ENCODE data around the gene ADSS2.

Gene ADSS2

DNA sequence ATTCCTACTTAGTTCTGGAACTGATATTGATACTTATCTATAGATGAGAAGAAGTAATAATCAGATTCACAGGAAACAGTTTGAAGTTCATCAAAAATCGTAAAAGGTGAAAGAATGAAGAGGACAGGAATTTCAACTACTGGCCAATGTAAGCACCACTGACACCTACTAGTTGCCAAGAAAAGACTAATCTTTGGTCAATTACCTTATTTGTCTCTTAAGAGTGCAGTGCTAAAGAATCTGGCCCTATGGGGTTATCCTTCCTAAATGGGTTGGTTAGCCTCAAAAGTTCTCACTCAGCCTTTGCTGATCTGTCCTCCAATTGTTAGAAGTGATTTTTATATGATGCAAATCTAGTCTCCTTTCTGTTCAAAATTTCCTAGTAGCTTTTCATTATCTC lies 29.5 kb downstream of the ADSS2 start:
- POLR2A ChIA-PET, result no interaction called here
- CTCF ChIA-PET, result interaction anchor here (1.5 kb wide), 1 partner anchor 123 kb away, joined by 3 read pairs; no protein-coding TSS in a partner anchor
- no peak for DNase-seq (ENCODE audit: extremely low spot score)
- no peak for TF ChIP-seq CTCF (IDR thresholded peaks at IDR 0.05; ENCODE audit: control extremely low read depth, extremely low read depth, low read depth, missing control alignments)

GRCh38 chr1:244419024-244419423 lies 32.7 kb downstream of the ADSS2 start:
- DNase-seq (ENCODE audit: extremely low spot score), result no peak
- CTCF ChIA-PET, result interaction anchor here (1.4 to 2.2 kb wide), 2 partner anchors 11 to 27 kb away, joined by 3 to 9 read pairs; no protein-coding TSS in a partner anchor
- POLR2A ChIA-PET, result no interaction called here
- no peak for TF ChIP-seq CTCF (IDR thresholded peaks at IDR 0.05; ENCODE audit: control extremely low read depth, extremely low read depth, low read depth, missing control alignments)

DNA sequence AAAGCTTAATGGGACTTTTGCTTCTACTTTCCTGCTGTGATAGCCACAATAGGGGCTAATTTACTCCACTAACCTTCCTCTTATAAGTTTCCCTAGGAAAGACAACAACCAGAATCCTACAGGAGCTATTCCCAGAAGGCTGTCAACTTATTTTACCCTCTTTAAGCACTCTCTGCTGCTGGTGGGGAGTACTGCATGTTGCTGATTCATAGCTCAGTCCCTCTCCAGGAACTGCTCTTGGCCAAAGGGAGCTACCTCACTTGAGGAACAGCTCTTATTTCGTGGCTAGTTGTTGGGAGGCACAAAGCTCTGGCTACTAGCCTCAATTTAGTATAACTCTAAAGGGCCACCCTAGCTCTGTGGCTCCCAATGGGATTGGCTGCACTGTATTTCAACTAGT lies 37.2 kb downstream of the ADSS2 start:
- ChIA-PET POLR2A (no interaction called here), CTCF (interaction anchor here (1.2 to 3.5 kb wide), 7 partner anchors 9 to 118 kb away, joined by 3 to 18 read pairs (median 7); a partner anchor contains a TSS)
- TF ChIP-seq CTCF (IDR thresholded peaks at IDR 0.05; ENCODE audit: control extremely low read depth, extremely low read depth, low read depth, missing control alignments), result no peak
- no peak for DNase-seq (ENCODE audit: extremely low spot score)

DNA sequence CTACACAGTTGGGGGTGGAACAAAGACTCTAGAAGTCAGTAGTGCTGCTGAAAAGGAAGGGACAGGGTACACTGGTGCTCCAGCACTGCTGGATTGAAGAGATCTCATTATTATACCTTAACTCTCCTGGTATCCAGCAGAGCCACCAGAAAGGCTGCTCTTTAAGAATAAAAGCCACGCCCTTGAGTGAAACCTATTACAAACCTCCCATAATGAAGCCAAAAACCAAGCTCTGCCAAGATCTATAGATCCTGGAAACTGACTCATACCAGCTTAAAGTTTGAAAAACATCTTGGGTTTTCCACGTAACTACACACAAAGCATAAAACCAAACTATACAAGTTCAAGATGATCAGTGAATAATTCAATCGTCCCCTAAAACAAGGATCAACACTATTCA lies 38.0 kb downstream of the ADSS2 start:
- ChIA-PET POLR2A (no interaction called here), CTCF (interaction anchor here (1.3 to 3.5 kb wide), 3 partner anchors 9 to 61 kb away, joined by 3 to 18 read pairs (median 7); a partner anchor contains a TSS)
- no peak for TF ChIP-seq CTCF (IDR thresholded peaks at IDR 0.05; ENCODE audit: control extremely low read depth, extremely low read depth, low read depth, missing control alignments)
- DNase-seq (ENCODE audit: extremely low spot score), result no peak

- DNase-seq (ENCODE audit: extremely low spot score), result no peak
- no peak for TF ChIP-seq CTCF (IDR thresholded peaks at IDR 0.05; ENCODE audit: control extremely low read depth, extremely low read depth, low read depth, missing control alignments)
- ChIA-PET CTCF (interaction anchor here (1.3 kb wide), 1 partner anchor 16 kb away, joined by 3 read pairs; no protein-coding TSS in a partner anchor), POLR2A (no interaction called here)
Measured at GRCh38 chr1:244412176-244412575, 39.5 kb downstream of the ADSS2 start.

DNA sequence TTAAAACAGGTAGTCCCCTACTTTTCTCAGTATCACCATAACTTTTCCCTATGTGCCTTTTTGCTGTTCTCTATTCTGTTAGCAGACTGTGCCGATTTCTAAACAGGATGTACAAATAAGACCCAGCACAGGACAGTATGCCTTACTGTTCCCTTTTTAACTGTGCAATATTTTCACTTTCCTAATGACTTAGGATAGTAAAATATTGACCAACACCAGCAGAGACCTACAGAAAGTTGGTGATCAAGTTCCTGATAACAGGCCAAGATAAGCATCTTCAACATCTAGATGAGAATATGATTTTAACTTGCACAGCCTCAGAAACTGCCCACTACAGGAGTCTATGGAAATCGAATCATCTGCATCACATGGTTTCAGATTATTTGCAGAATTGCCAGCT lies 42.0 kb downstream of the ADSS2 start:
- peak; percentile 38 for DNase-seq (ENCODE audit: extremely low spot score)
- POLR2A ChIA-PET, result no interaction called here
- TF ChIP-seq CTCF (IDR thresholded peaks at IDR 0.05; ENCODE audit: control extremely low read depth, extremely low read depth, low read depth, missing control alignments), result no peak
- CTCF ChIA-PET, result no interaction called here

All from GM10248 (cell line).